Liver (tissue), 9 donors: ENCODE measurements around the gene SOX8. TPM values are rescaled to one million over a fixed set of nuclear protein-coding genes. Genes with fewer than 3 reads are reported as not detected.

Experiments used
- DNase-seq: peaks from one replicate; pipeline ENCODE4 v3.0.0-alpha.2; 2017; ENCODE audit warnings: low spot score
- H3K27ac ChIP-seq, 2 donors: one replicate each; pipeline ENCODE4 v1.7.0; 2013; ENCODE audit warnings: inconsistent platforms in 2 of 2, low read length in 2 of 2, control low read depth in 1 of 2, low read depth in 1 of 2, mild to moderate bottlenecking in 1 of 2
- H3K27me3 ChIP-seq, 4 donors: one replicate each; pipeline versions ENCODE4 v1.6.1 to v1.7.0; 2013; ENCODE audit warnings: low read length in 3 of 4, inconsistent platforms in 1 of 4, mild to moderate bottlenecking in 1 of 4, moderate library complexity in 1 of 4; ENCODE audit not compliant: control insufficient read depth in 4 of 4, insufficient read depth in 4 of 4
- H3K36me3 ChIP-seq, 4 donors: one replicate each; pipeline versions ENCODE4 v1.6.1 to v1.7.0; 2013; ENCODE audit warnings: low read length in 3 of 4, mild to moderate bottlenecking in 3 of 4, low read depth in 1 of 4, moderate library complexity in 1 of 4; ENCODE audit not compliant: control insufficient read depth in 4 of 4, insufficient read depth in 3 of 4
- H3K4me1 ChIP-seq, 4 donors: one replicate each; pipeline versions ENCODE4 v1.6.1 to v1.7.0; 2013; ENCODE audit warnings: low read length in 3 of 4, mild to moderate bottlenecking in 3 of 4, moderate library complexity in 1 of 4; ENCODE audit not compliant: control insufficient read depth in 4 of 4, insufficient read depth in 4 of 4
- H3K4me3 ChIP-seq, 3 donors: one replicate each; pipeline versions ENCODE4 v1.6.1 to v1.7.0; 2013; ENCODE audit warnings: low read length in 3 of 3, control low read depth in 1 of 3, low read depth in 1 of 3, mild to moderate bottlenecking in 1 of 3
- H3K9ac ChIP-seq, 2 donors: one replicate each; pipeline ENCODE4 v1.7.0; 2013; ENCODE audit warnings: low read length in 2 of 2, mild to moderate bottlenecking in 2 of 2, moderate library complexity in 2 of 2, control low read depth in 1 of 2, low read depth in 1 of 2
- H3K9me3 ChIP-seq, 4 donors: one replicate each; pipeline versions ENCODE4 v1.6.1 to v1.7.0; 2013; ENCODE audit warnings: low read length in 3 of 4; ENCODE audit not compliant: control insufficient read depth in 4 of 4
- EGR1 ChIP-seq, 2 donors: IDR thresholded peaks; 2 replicates each; pipeline ENCODE4 v1.6.1; 2016 to 2018; ENCODE audit warnings: antibody characterized with exemption in 2 of 2, low read depth in 2 of 2
- FOXA1 ChIP-seq: IDR thresholded peaks from 2 replicates; pipeline ENCODE4 v1.6.1; 2016; ENCODE audit warnings: antibody characterized with exemption
- FOXA2 ChIP-seq: IDR thresholded peaks from 2 replicates; pipeline ENCODE4 v1.6.1; 2016; ENCODE audit warnings: antibody characterized with exemption
- GABPA ChIP-seq, 2 donors: IDR thresholded peaks in 1 of 2; conservative IDR thresholded peaks in 1 of 2; 2 replicates each; pipeline ENCODE4 v1.6.1; 2016; ENCODE audit warnings: antibody characterized with exemption in 2 of 2, mild to moderate bottlenecking in 1 of 2, moderate library complexity in 1 of 2
- JUND ChIP-seq, 2 donors: IDR thresholded peaks; 2 replicates each; pipeline ENCODE4 v1.6.1; 2016; ENCODE audit warnings: antibody characterized with exemption in 2 of 2
- NR2F2 ChIP-seq: IDR thresholded peaks from 2 replicates; pipeline ENCODE4 v1.6.1; 2016; ENCODE audit warnings: antibody characterized with exemption
- RAD21 ChIP-seq, 2 donors: IDR thresholded peaks; 2 replicates each; pipeline ENCODE4 v1.6.1; 2016; ENCODE audit warnings: antibody characterized with exemption in 2 of 2, mild to moderate bottlenecking in 2 of 2
- RXRA ChIP-seq, 2 donors: IDR thresholded peaks; 2 replicates each; pipeline ENCODE4 v1.6.1; 2017 to 2018; ENCODE audit warnings: antibody characterized with exemption in 2 of 2, mild to moderate bottlenecking in 1 of 2
- YY1 ChIP-seq: IDR thresholded peaks from 2 replicates; pipeline ENCODE4 v1.6.1; 2016; ENCODE audit warnings: antibody characterized with exemption, mild to moderate bottlenecking
- WGBS: extraction: QIAGEN DNeasy Blood & Tissue Kit; methylation state at CpG from one replicate; pipeline ENCODE4 v1.1.7; 2013; 5-methylcytosine and 5-hydroxymethylcytosine counted together
- polyA plus RNA-seq, 2 donors: library from polyadenylated mRNA; stranded (reverse) in 1 of 2; unstranded in 1 of 2; fragments of 200-250 nt in 1 of 2; fragments of >200 nt in 1 of 2; fragmentation: Nextera tagmentation in 1 of 2; extraction: Ambion mirVana in 1 of 2; gene quantifications; one replicate each; pipeline versions ENCODE4 v1.2.1 to v1.2.3, GENCODE V29; 2013 to 2015
- total RNA-seq, 2 donors: library from RNA; depleted of rRNA; stranded (reverse); fragments of >200 nt; gene quantifications; one replicate each; pipeline ENCODE4 v1.2.3, GENCODE V29; 2014
- TF ChIP-seq, protein P1 (sequence below): IDR thresholded peaks from 2 replicates; pipeline ENCODE4 v1.6.1; 2016; ENCODE audit warnings: antibody characterized with exemption
- TF ChIP-seq, protein P2 (sequence below): IDR thresholded peaks from 2 replicates; pipeline ENCODE4 v1.6.1; 2016; ENCODE audit warnings: antibody characterized with exemption
- TF ChIP-seq, protein P3 (sequence below): IDR thresholded peaks from 2 replicates; pipeline ENCODE4 v1.6.1; 2016; ENCODE audit warnings: antibody characterized with exemption, mild to moderate bottlenecking
- TF ChIP-seq, protein P4 (sequence below): fragments of 150-350 bp; IDR thresholded peaks from 2 replicates; pipeline ENCODE4 v1.5.1; 2017; ENCODE audit warnings: improper control_type of control experiment, low read depth, low read length; ENCODE audit not compliant: missing input control
- donor health status: healthy.
- donor health status: healthy.
- donor health status: healthy.
- donor health status: healthy.
- donor health status: healthy.

Gene SOX8
- total and polyA plus RNA-seq, 4 donors, result 0.05 to 0.33 (median 0.17) TPM; not detected in 1

DNA sequence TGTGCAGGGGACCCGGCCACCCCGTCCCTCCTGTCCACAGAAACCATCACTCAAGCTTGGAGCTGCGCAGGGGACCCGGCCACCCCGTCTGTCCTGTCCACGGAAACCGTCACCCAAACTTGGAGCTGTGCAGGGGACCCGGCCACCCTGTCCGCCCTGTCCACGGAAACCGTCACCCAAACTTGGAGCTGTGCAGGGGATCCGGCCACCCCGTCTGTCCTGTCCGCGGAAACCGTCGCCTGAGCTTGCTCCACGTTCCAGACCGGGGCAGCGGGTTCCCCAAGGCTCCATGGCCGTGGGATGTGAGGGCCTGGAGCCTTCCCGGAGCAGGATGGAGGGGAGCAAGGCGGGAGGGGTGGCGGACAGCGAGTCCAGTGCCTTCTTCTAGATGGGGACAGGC is 25.2 kb downstream of the SOX8 start:
- no peak overlapping the region for H3K4me3 ChIP-seq
- no peak for TF ChIP-seq NR2F2
- DNase-seq, result no peak
- 87% methylated on average over 25 of the region's 25 CpGs for whole genome bisulfite sequencing
- no peaks in the 10 kb centered on the region for H3K27me3 ChIP-seq
- H3K36me3 ChIP-seq, result no peaks in the 10 kb centered on the region
- no peaks in the 10 kb centered on the region for H3K9me3 ChIP-seq
- H3K9ac ChIP-seq, result no peak overlapping the region
- H3K27ac ChIP-seq, result no peak overlapping the region
- no peaks in the 10 kb centered on the region for H3K4me1 ChIP-seq

DNA sequence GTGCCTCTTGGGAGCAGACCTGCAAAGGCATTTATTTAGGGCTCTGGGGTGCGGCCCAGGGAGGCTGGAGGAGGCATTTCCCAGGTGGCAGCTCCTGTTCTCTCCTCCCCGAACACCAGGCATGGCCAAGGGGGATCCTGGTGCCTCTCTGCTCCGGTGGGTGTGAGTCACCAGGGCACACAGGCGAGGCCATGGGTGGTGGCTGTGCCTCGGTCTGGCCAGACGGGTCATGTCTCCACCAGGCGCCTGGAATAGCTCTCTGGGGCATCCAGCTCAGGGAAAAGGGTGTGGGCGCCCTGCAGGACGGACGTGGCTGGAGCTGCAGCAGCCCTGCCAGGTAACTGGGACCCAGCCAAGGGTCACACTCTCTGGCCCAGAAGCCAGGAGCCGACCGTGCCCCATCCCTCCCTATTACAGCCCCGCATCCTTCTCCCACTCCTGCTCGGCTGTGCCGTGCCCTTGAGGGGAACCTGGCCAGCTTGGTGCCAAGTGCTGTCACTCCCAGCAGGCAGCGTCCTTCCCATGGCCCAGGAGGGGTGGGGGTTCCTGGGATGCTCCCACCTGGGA is 25.8 kb downstream of the SOX8 start:
- Histone ChIP-seq H3K27ac (no peak overlapping the region), H3K36me3 (no peaks in the 10 kb centered on the region), H3K4me1 (no peaks in the 10 kb centered on the region), H3K27me3 (no peaks in the 10 kb centered on the region), H3K9me3 (no peaks in the 10 kb centered on the region), H3K4me3 (no peak overlapping the region), H3K9ac (no peak overlapping the region)
- 69% methylated on average over 16 of the region's 16 CpGs for WGBS
- TF ChIP-seq EGR1 (IDR thresholded peaks at IDR 0.05; ENCODE audit: low read depth in 2 of 2) (no peak), JUND (IDR thresholded peaks at IDR 0.05) (no peak), GABPA (IDR thresholded peaks at IDR 0.05 in 1 of 2, conservative IDR thresholded peaks at IDR 0.05 in 1 of 2) (no peak)
- no peak for DNase-seq

DNA sequence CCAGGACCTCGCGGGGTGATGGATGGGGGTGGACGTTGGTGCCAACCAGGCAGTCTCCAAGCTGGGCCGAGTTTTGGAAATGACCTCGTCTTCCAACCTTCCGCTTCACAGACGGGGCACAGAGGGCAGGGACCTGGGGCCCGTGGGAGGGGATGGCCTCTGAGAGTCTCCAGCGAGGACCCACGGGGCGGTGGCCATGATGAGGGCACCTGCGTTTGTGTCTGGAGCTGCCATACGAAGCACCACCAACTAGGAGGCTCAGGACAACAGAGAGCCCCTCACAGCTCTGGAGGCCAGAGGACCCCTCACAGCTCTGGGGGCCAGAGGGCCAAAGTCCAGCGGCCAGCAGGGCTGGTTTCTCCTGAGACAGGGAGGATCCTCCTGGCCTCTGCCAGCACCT is 26.5 kb downstream of the SOX8 start:
- no peak overlapping the region for H3K4me3 ChIP-seq
- no peaks in the 10 kb centered on the region for H3K9me3 ChIP-seq
- no peak overlapping the region for H3K27ac ChIP-seq
- no peaks in the 10 kb centered on the region for H3K27me3 ChIP-seq
- no peaks in the 10 kb centered on the region for H3K4me1 ChIP-seq
- H3K36me3 ChIP-seq, result no peaks in the 10 kb centered on the region
- TF ChIP-seq FOXA2 (no peak), NR2F2 (no peak), YY1 (no peak), RAD21 (IDR thresholded peaks at IDR 0.05) (no peak), RXRA (IDR thresholded peaks at IDR 0.05) (no peak), EGR1 (IDR thresholded peaks at IDR 0.05; ENCODE audit: low read depth in 2 of 2) (no peak), GABPA (IDR thresholded peaks at IDR 0.05 in 1 of 2, conservative IDR thresholded peaks at IDR 0.05 in 1 of 2) (no peak), FOXA1 (no peak)
- TF ChIP-seq, protein P1, sequence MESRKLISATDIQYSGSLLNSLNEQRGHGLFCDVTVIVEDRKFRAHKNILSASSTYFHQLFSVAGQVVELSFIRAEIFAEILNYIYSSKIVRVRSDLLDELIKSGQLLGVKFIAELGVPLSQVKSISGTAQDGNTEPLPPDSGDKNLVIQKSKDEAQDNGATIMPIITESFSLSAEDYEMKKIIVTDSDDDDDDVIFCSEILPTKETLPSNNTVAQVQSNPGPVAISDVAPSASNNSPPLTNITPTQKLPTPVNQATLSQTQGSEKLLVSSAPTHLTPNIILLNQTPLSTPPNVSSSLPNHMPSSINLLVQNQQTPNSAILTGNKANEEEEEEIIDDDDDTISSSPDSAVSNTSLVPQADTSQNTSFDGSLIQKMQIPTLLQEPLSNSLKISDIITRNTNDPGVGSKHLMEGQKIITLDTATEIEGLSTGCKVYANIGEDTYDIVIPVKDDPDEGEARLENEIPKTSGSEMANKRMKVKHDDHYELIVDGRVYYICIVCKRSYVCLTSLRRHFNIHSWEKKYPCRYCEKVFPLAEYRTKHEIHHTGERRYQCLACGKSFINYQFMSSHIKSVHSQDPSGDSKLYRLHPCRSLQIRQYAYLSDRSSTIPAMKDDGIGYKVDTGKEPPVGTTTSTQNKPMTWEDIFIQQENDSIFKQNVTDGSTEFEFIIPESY, result no peak
- TF ChIP-seq, protein P2, sequence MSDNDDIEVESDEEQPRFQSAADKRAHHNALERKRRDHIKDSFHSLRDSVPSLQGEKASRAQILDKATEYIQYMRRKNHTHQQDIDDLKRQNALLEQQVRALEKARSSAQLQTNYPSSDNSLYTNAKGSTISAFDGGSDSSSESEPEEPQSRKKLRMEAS, result no peak
- TF ChIP-seq, protein P3, sequence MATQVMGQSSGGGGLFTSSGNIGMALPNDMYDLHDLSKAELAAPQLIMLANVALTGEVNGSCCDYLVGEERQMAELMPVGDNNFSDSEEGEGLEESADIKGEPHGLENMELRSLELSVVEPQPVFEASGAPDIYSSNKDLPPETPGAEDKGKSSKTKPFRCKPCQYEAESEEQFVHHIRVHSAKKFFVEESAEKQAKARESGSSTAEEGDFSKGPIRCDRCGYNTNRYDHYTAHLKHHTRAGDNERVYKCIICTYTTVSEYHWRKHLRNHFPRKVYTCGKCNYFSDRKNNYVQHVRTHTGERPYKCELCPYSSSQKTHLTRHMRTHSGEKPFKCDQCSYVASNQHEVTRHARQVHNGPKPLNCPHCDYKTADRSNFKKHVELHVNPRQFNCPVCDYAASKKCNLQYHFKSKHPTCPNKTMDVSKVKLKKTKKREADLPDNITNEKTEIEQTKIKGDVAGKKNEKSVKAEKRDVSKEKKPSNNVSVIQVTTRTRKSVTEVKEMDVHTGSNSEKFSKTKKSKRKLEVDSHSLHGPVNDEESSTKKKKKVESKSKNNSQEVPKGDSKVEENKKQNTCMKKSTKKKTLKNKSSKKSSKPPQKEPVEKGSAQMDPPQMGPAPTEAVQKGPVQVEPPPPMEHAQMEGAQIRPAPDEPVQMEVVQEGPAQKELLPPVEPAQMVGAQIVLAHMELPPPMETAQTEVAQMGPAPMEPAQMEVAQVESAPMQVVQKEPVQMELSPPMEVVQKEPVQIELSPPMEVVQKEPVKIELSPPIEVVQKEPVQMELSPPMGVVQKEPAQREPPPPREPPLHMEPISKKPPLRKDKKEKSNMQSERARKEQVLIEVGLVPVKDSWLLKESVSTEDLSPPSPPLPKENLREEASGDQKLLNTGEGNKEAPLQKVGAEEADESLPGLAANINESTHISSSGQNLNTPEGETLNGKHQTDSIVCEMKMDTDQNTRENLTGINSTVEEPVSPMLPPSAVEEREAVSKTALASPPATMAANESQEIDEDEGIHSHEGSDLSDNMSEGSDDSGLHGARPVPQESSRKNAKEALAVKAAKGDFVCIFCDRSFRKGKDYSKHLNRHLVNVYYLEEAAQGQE, result no peak
- TF ChIP-seq, protein P4, sequence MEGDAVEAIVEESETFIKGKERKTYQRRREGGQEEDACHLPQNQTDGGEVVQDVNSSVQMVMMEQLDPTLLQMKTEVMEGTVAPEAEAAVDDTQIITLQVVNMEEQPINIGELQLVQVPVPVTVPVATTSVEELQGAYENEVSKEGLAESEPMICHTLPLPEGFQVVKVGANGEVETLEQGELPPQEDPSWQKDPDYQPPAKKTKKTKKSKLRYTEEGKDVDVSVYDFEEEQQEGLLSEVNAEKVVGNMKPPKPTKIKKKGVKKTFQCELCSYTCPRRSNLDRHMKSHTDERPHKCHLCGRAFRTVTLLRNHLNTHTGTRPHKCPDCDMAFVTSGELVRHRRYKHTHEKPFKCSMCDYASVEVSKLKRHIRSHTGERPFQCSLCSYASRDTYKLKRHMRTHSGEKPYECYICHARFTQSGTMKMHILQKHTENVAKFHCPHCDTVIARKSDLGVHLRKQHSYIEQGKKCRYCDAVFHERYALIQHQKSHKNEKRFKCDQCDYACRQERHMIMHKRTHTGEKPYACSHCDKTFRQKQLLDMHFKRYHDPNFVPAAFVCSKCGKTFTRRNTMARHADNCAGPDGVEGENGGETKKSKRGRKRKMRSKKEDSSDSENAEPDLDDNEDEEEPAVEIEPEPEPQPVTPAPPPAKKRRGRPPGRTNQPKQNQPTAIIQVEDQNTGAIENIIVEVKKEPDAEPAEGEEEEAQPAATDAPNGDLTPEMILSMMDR, result no peak
- no peak overlapping the region for H3K9ac ChIP-seq
- WGBS, result 77% methylated on average over 14 of the region's 14 CpGs
- no peak for DNase-seq
